GM20431 (cell line): ENCODE measurements around the gene CD7.

Experiments used
- in situ Hi-C: fragments of 300-500 bp; cut with MseI, MboI; formaldehyde crosslinking; loops from one replicate; pipeline ENCODE4 v1.15.0; 2020; ENCODE audit warnings: low sequenced_read_pairs; ENCODE audit not compliant: unreplicated experiment

The CD7 gene

GRCh38 chr17:82317394-82318168 is at the start of gene CD7:
TSS of gene CD7 (minus strand) at chr17:82317608. CDS start at chr17:82317495, 113 bp downstream.
- in situ Hi-C loops: no loop called here

- in situ Hi-C loops: no loop called here
Measured at GRCh38 chr17:82366749-82367148, 49.3 kb upstream of the CD7 start.

GRCh38 chr17:82365606-82366295 is 48.3 kb upstream of the CD7 start:
- in situ Hi-C loops: no loop called here

- in situ Hi-C loops: no loop called here
Measured at GRCh38 chr17:82361885-82362633, 44.7 kb upstream of the CD7 start.

- in situ Hi-C loops: loop anchor here (10.0 kb wide), 2 partner anchors 45 to 195 kb away; no protein-coding TSS in a partner anchor
Measured at GRCh38 chr17:82359451-82360074, 42.2 kb upstream of the CD7 start.

- in situ Hi-C loops: loop anchor here (10.0 kb wide), 2 partner anchors 46 to 196 kb away; no protein-coding TSS in a partner anchor
Measured at GRCh38 chr17:82358465-82359350, 41.3 kb upstream of the CD7 start, which contains the start of gene TEX19. TSS of gene TEX19 (plus strand) at chr17:82359247. CDS start at chr17:82362151, 2,904 bp downstream.

- in situ Hi-C loops: loop anchor here (10.0 kb wide), 2 partner anchors 47 to 197 kb away; no protein-coding TSS in a partner anchor
Measured at GRCh38 chr17:82357394-82357793, 40.0 kb upstream of the CD7 start.

- in situ Hi-C loops: loop anchor here (10.0 kb wide), 2 partner anchors 48 to 198 kb away; no protein-coding TSS in a partner anchor
Measured at GRCh38 chr17:82356845-82357355, 39.5 kb upstream of the CD7 start.

- in situ Hi-C loops: loop anchor here (10.0 kb wide), 2 partner anchors 49 to 199 kb away; no protein-coding TSS in a partner anchor
Measured at GRCh38 chr17:82355770-82356427, 38.5 kb upstream of the CD7 start.

GRCh38 chr17:82354804-82355308 is 37.4 kb upstream of the CD7 start:
- in situ Hi-C loops: loop anchor here (10.0 kb wide), 2 partner anchors 50 to 200 kb away; no protein-coding TSS in a partner anchor

GRCh38 chr17:82353484-82353883 is 36.1 kb upstream of the CD7 start:
- in situ Hi-C loops: loop anchor here (10.0 kb wide), 2 partner anchors 51 to 201 kb away; no protein-coding TSS in a partner anchor

- in situ Hi-C loops: loop anchor here (10.0 kb wide), 2 partner anchors 53 to 203 kb away; no protein-coding TSS in a partner anchor
Measured at GRCh38 chr17:82351713-82352488, 34.5 kb upstream of the CD7 start.

- in situ Hi-C loops: loop anchor here (10.0 kb wide), 2 partner anchors 54 to 204 kb away; no protein-coding TSS in a partner anchor
Measured at GRCh38 chr17:82351254-82351712, 33.9 kb upstream of the CD7 start.

GRCh38 chr17:82350182-82351030 is 33.0 kb upstream of the CD7 start:
- in situ Hi-C loops: loop anchor here (10.0 kb wide), 2 partner anchors 54 to 204 kb away; no protein-coding TSS in a partner anchor

- in situ Hi-C loops: no loop called here
Measured at GRCh38 chr17:82349287-82349701, 31.9 kb upstream of the CD7 start.

GRCh38 chr17:82348866-82349265 is 31.5 kb upstream of the CD7 start:
- in situ Hi-C loops: no loop called here
